ENCODE data around the gene MTHFSD.

- TF ChIP-seq CTCF (IDR thresholded peaks at IDR 0.05) (no peak), POLR2A (IDR thresholded peaks at IDR 0.05) (no peak)
These were observed 43.5 kb downstream of the MTHFSD start for GRCh38 chr16:86511317-86512161.

All from right lobe of liver (tissue), 4 donors.